Naive thymus-derived CD4-positive, alpha-beta T cell (primary cell): ENCODE results near the gene ARSG. TPM values are rescaled to one million over a fixed set of nuclear protein-coding genes. Genes with fewer than 3 reads are reported as not detected.
A peak's percentile ranks its signal among the peaks of the same experiment; 100 is the strongest.
"Not testable (repeated sequence)": the region's sequence is repeated elsewhere in the genome, so short reads cannot be mapped to it uniquely, and the experiment has no call there.

Experiments used
- ATAC-seq: fragments of 150-1000 bp; cut with Tn5 transposase; 2 replicates; pipeline ENCODE4 v1.10.0; 2021; ENCODE audit warnings: mild to moderate bottlenecking, moderate library complexity
- CTCF ChIA-PET: fragments of 350-600 bp; sonication (Branson Sonifier 250); formaldehyde crosslinking; loops from one replicate; lab custom pipeline; 2021; ENCODE audit warnings: antibody characterized with exemption; lab: Charles Lee
- POLR2A ChIA-PET: fragments of 350-600 bp; sonication (Branson Sonifier 250); formaldehyde crosslinking; loops from one replicate; lab custom pipeline; 2021; ENCODE audit warnings: antibody characterized with exemption, inconsistent platforms; lab: Charles Lee
- DNase-seq, 9 donors: peaks; one replicate each; pipeline versions ENCODE4 v3.0.0 to v3.0.0-alpha.2; 2020 to 2022; ENCODE audit warnings: mixed read lengths in 1 of 9
- H3K27ac ChIP-seq: one replicate; pipeline ENCODE4 v1.7.0; 2013; ENCODE audit warnings: mild to moderate bottlenecking, low read depth, low read length, moderate library complexity
- H3K27me3 ChIP-seq, 2 donors: one replicate each; pipeline ENCODE4 v1.7.0; 2013; ENCODE audit warnings: low read length in 2 of 2, mild to moderate bottlenecking in 2 of 2, moderate library complexity in 2 of 2; ENCODE audit not compliant: control insufficient read depth in 2 of 2, insufficient read depth in 2 of 2
- H3K36me3 ChIP-seq, 3 experiments: 1 replicate in 2 of 3; 2 replicates in 1 of 3; pipeline ENCODE4 v1.7.0; 2013; ENCODE audit warnings: low read length in 3 of 3, mild to moderate bottlenecking in 3 of 3, moderate library complexity in 1 of 3; ENCODE audit not compliant: insufficient read depth in 3 of 3, control insufficient read depth in 2 of 3
- H3K4me1 ChIP-seq, 2 donors: one replicate each; pipeline ENCODE4 v1.7.0; 2013; ENCODE audit warnings: low read length in 2 of 2, mild to moderate bottlenecking in 2 of 2, moderate library complexity in 1 of 2; ENCODE audit not compliant: control insufficient read depth in 2 of 2, insufficient read depth in 2 of 2
- H3K4me3 ChIP-seq: 2 replicates; pipeline ENCODE4 v1.7.0; 2013; ENCODE audit warnings: mild to moderate bottlenecking, low read length
- H3K9me3 ChIP-seq, 3 experiments: 1 replicate in 2 of 3; 2 replicates in 1 of 3; pipeline ENCODE4 v1.7.0; 2013; ENCODE audit warnings: low read length in 3 of 3; ENCODE audit not compliant: control insufficient read depth in 2 of 3
- H3K27ac Mint-ChIP-seq, 9 donors: one replicate each; pipeline ENCODE4 v1.8.0; 2020 to 2022; ENCODE audit warnings: mixed read lengths in 9 of 9, mild to moderate bottlenecking in 8 of 9, moderate library complexity in 5 of 9, inconsistent platforms in 2 of 9
- H3K27me3 Mint-ChIP-seq, 5 donors: one replicate each; pipeline ENCODE4 v1.8.0; 2021 to 2022; ENCODE audit warnings: mixed read lengths in 5 of 5, mild to moderate bottlenecking in 1 of 5
- H3K36me3 Mint-ChIP-seq, 5 donors: one replicate each; pipeline ENCODE4 v1.8.0; 2020 to 2022; ENCODE audit warnings: mixed read lengths in 5 of 5, mild to moderate bottlenecking in 3 of 5, inconsistent platforms in 1 of 5
- H3K4me1 Mint-ChIP-seq, 7 donors: one replicate each; pipeline ENCODE4 v1.8.0; 2020 to 2022; ENCODE audit warnings: mixed read lengths in 7 of 7, mild to moderate bottlenecking in 3 of 7, inconsistent platforms in 1 of 7
- H3K4me3 Mint-ChIP-seq, 10 donors: one replicate each; pipeline ENCODE4 v1.8.0; 2020 to 2022; ENCODE audit warnings: mild to moderate bottlenecking in 10 of 10, mixed read lengths in 10 of 10, moderate library complexity in 6 of 10, inconsistent platforms in 2 of 10
- H3K9me3 Mint-ChIP-seq, 11 donors: one replicate each; pipeline ENCODE4 v1.8.0; 2020 to 2022; ENCODE audit warnings: mixed read lengths in 11 of 11, mild to moderate bottlenecking in 4 of 11, inconsistent platforms in 1 of 11, moderate library complexity in 1 of 11
- intact Hi-C, 2 donors: fragments of 100-400 bp; cut with micrococcal nuclease; formaldehyde crosslinking; loops; one replicate each; pipeline ENCODE4 v1.15.1; 2023
- polyA plus RNA-seq, 2 donors: library from polyadenylated mRNA; unstranded; fragments of 300-500 nt; fragmentation: Illumina TruSeq; gene quantifications; one replicate each; pipeline ENCODE4 v1.2.3, GENCODE V29; 2021
- total RNA-seq, 6 experiments: library from RNA in 5 of 6; stranded (reverse) in 5 of 6; gene quantifications; 1 replicate in 5 of 6; 2 replicates in 1 of 6; pipeline ENCODE4 v1.2.3 and lab custom pipeline; 2021 to 2026

Gene ARSG
- total and polyA plus RNA-seq, 7 experiments from 2014 or later: 7.3 to 20.0 (median 12.6) TPM

DNA sequence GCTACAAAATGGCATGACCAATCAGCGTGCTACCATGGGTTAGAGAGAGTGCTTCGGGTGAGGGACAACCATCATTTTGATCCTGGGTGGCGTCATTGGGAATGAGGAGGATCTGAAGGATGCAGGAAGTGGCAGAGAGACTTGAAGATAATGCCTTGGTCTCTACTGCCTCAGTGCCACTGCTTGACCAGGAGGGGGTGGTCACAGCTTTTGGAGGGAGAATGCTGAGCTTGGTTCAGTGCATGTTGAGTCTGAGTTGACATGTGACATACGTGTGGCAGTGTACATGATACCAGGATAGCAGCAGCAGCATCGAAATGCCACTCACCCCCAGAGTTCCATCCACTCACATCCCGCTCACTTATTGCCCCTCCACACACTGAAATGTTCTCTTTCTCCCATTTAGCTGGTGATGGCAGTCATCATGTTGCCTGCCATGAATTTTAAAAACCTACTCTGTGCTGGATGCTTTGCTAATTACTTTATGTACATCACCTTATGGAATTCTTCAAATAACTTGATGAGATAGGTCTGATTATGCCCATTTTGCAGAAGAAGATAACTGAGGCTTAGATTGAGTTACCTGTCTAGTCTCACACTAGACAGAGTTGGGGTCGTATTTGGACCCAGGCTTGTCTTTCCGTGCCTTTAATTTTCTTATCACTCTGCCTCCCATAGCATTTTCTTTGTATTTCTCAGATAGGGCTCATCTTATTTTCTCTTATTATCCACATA lies 36.7 kb downstream of the ARSG start:
- Histone ChIP-seq H3K4me1 (peaks cover 7 to 8% of the 10 kb centered on the region in 2 donors), H3K9me3 (peaks cover 0 to 4% (median 0%) of the 10 kb centered on the region in 3 experiments), H3K4me3 (no peak overlapping the region), H3K27ac (no peak overlapping the region), H3K36me3 (no peaks in the 10 kb centered on the region), H3K27me3 (no peaks in the 10 kb centered on the region)
- ATAC-seq: no peak
- H3K27me3 Mint-ChIP-seq: no peaks in the 10 kb centered on the region
- peak overlapping the region in 1 of 9 donors; percentile 43 for H3K27ac Mint-ChIP-seq
- DNase-seq: no peak
- no peak overlapping the region for H3K4me3 Mint-ChIP-seq
- CTCF ChIA-PET: no interaction called here
- peaks cover 7 to 27% (median 18%) of the 10 kb centered on the region in 7 donors for H3K4me1 Mint-ChIP-seq
- peaks cover 0 to 19% (median 5%) of the 10 kb centered on the region in 5 donors for H3K36me3 Mint-ChIP-seq
- POLR2A ChIA-PET: interaction anchor here (0.7 to 1.4 kb wide), 4 partner anchors 9 to 31 kb away, joined by 3 to 4 read pairs (median 3); no protein-coding TSS in a partner anchor
- H3K9me3 Mint-ChIP-seq: peaks cover 0 to 25% (median 11%) of the 10 kb centered on the region in 11 donors
- intact Hi-C loops: no loop called here

DNA sequence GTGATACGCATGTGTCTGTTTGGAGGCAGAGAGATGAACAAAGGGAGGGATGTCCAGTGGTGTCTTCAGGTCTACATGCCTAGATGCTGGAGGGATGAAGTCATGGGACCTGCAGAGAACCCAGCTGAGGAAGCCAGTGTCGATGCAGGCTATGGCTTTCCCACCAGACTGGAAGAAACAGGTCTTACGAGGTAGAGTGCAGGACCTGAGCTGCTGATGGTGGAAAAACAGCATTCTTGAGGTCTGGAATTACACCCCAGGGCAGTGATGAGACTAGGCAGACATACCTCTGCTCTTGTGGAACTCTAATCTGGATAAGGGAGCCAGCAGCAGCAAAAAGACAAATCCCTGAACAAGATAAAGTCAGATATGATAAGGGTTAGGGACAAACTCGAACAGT lies 37.4 kb downstream of the ARSG start:
- H3K27me3 ChIP-seq: no peaks in the 10 kb centered on the region
- no peak for ATAC-seq
- no peak for DNase-seq
- H3K4me1 ChIP-seq: peaks cover 7 to 8% of the 10 kb centered on the region in 2 donors
- ChIA-PET CTCF (no interaction called here), POLR2A (interaction anchor here (0.6 to 1.4 kb wide), 4 partner anchors 10 to 32 kb away, joined by 3 to 4 read pairs (median 3); no protein-coding TSS in a partner anchor)
- peaks cover 0 to 19% (median 5%) of the 10 kb centered on the region in 5 donors for H3K36me3 Mint-ChIP-seq
- no peaks in the 10 kb centered on the region for H3K27me3 Mint-ChIP-seq
- peaks cover 0 to 4% (median 0%) of the 10 kb centered on the region in 3 experiments for H3K9me3 ChIP-seq
- intact Hi-C loops: no loop called here
- H3K4me3 ChIP-seq: no peak overlapping the region
- no peaks in the 10 kb centered on the region for H3K36me3 ChIP-seq
- no peak overlapping the region for H3K4me3 Mint-ChIP-seq
- no peak overlapping the region for H3K27ac Mint-ChIP-seq
- H3K27ac ChIP-seq: no peak overlapping the region
- H3K9me3 Mint-ChIP-seq: peaks cover 0 to 27% (median 12%) of the 10 kb centered on the region in 11 donors
- H3K4me1 Mint-ChIP-seq: peaks cover 7 to 27% (median 16%) of the 10 kb centered on the region in 7 donors

DNA sequence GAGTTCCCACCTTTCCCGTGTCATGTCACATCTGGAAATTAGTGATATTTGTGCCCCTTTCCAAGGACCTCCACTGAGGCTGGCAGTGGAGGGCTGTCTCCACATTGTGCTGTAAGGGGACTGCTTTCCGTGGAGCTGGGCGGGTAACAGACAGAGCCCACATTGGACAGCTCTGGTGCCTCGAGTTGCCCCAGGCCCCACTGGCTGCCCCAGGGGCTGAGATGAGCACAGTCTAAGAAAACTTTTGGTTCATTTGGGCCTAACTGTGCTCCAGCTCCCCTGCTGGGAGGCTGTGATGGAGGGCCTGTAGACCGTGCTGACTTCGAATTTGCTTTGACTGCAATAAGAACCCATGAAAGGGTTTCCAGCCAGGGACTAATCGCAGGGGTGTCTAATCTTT lies 38.0 kb downstream of the ARSG start:
- DNase-seq (no peak), ATAC-seq (no peak)
- no peak overlapping the region for H3K4me3 ChIP-seq
- CTCF ChIA-PET: no interaction called here
- Mint-ChIP-seq H3K4me1 (peaks cover 3 to 23% (median 13%) of the 10 kb centered on the region in 7 donors), H3K9me3 (peaks cover 0 to 27% (median 12%) of the 10 kb centered on the region in 11 donors), H3K4me3 (no peak overlapping the region), H3K36me3 (peaks cover 0 to 17% (median 5%) of the 10 kb centered on the region in 5 donors), H3K27ac (peak overlapping the region in 1 of 9 donors; percentile 81), H3K27me3 (no peaks in the 10 kb centered on the region)
- POLR2A ChIA-PET: interaction anchor here (0.7 to 1.5 kb wide), 3 partner anchors 10 to 38 kb away, joined by 3 to 8 read pairs (median 4); partner anchors contain the start of genes ARSG and SLC16A6
- intact Hi-C loops: no loop called here
- H3K9me3 ChIP-seq: peaks cover 0 to 4% (median 0%) of the 10 kb centered on the region in 3 experiments
- H3K4me1 ChIP-seq: peaks cover 2 to 3% of the 10 kb centered on the region in 2 donors
- no peaks in the 10 kb centered on the region for H3K27me3 ChIP-seq
- H3K27ac ChIP-seq: no peak overlapping the region
- H3K36me3 ChIP-seq: no peaks in the 10 kb centered on the region

DNA sequence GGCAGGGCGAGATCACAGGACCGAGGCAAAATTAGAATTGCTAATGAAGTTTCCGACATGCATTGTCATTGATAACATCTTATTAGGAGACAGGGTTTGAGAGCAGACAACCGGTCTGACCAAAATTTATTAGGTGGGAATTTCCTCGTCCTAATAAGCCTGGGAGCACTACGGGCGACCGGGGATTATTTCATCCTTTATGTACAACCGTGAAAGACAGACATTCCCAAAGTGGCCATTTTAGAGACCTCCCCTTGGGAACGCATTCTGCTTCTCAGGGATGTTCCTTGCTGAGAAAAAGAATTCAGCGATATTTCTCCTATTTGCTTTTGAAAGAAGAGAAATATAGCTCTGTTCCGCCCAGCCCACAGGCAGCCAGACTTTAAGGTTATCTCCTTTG lies 40.6 kb downstream of the ARSG start:
- ATAC-seq, POLR2A ChIA-PET, H3K4me3 Mint-ChIP-seq, H3K9me3 ChIP-seq, H3K27me3 ChIP-seq, H3K36me3 ChIP-seq, intact Hi-C loops, H3K27me3 Mint-ChIP-seq, CTCF ChIA-PET, H3K27ac ChIP-seq, H3K4me1 ChIP-seq, H3K4me3 ChIP-seq: not testable (repeated sequence)
- Mint-ChIP-seq H3K36me3 (peaks cover 0 to 19% (median 10%) of the 10 kb centered on the region in 5 donors), H3K27ac (peak overlapping the region in 1 of 9 donors; percentile 36), H3K4me1 (peaks cover 0 to 17% (median 5%) of the 10 kb centered on the region in 7 donors), H3K9me3 (peaks cover 0 to 27% (median 12%) of the 10 kb centered on the region in 11 donors)
- peak in 1 of 9 donors; percentile 13 for DNase-seq

DNA sequence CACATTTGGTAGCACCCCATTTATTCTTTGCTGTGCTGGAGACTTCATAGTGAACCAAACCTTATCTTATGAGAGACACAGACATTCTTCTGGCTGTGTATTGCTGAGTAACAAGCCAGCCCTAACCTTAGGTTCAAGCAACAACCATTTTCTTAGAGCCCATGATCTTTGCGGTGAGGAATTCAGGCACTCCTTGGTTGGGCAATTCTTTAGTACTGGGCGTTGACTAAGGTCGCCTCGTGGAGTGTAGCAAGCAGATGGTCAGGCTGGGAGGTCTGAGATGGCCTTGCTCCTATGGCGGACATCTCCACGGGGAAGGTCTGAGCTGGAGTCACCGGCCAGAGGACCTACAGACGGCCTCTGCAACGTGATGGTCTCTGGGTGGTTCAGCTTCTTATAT lies 43.1 kb downstream of the ARSG start:
- H3K4me3 Mint-ChIP-seq: no peak overlapping the region
- peaks cover 0 to 27% (median 12%) of the 10 kb centered on the region in 11 donors for H3K9me3 Mint-ChIP-seq
- no peaks in the 10 kb centered on the region for H3K36me3 ChIP-seq
- CTCF ChIA-PET: no interaction called here
- ATAC-seq (no peak), DNase-seq (no peak)
- no peaks in the 10 kb centered on the region for H3K27me3 Mint-ChIP-seq
- H3K27ac Mint-ChIP-seq: no peak overlapping the region
- H3K9me3 ChIP-seq: peaks cover 0 to 4% (median 0%) of the 10 kb centered on the region in 3 experiments
- POLR2A ChIA-PET: interaction anchor here (1.8 kb wide), 1 partner anchor 37 kb away, joined by 4 read pairs; no protein-coding TSS in a partner anchor
- peaks cover 0 to 12% (median 6%) of the 10 kb centered on the region in 7 donors for H3K4me1 Mint-ChIP-seq
- intact Hi-C loops: no loop called here
- peaks cover 0 to 16% (median 10%) of the 10 kb centered on the region in 5 donors for H3K36me3 Mint-ChIP-seq
- H3K27me3 ChIP-seq: no peaks in the 10 kb centered on the region
- no peak overlapping the region for H3K4me3 ChIP-seq
- no peak overlapping the region for H3K27ac ChIP-seq
- peaks cover 0 to 2% of the 10 kb centered on the region in 2 donors for H3K4me1 ChIP-seq

DNA sequence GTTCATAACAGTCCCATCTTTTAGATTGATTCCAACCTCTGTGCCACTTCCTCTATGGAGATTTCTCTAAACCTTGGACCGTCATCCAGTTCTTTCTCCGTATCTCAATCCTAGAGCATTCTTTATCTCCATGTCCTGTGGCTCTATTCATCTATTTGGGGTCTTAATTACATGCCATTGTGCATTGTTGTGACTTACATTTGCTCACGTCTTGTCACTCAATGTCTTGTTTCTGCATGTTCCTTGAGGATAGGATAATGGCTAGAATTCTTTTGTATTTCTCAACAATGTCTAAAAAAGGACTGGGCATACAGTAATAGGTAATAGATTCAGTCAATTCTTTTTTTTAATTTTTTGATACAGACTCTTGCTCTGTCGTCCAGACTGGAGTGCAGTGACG lies 50.2 kb downstream of the ARSG start:
- Mint-ChIP-seq H3K4me3 (no peak overlapping the region), H3K27me3 (no peaks in the 10 kb centered on the region), H3K4me1 (peaks cover 32 to 60% (median 46%) of the 10 kb centered on the region in 7 donors), H3K27ac (peak overlapping the region in 1 of 9 donors; percentile 21), H3K9me3 (peaks cover 0 to 2% (median 0%) of the 10 kb centered on the region in 11 donors), H3K36me3 (peaks cover 0 to 5% (median 0%) of the 10 kb centered on the region in 5 donors)
- DNase-seq (no peak), ATAC-seq (no peak)
- CTCF ChIA-PET: interaction anchor here (0.7 kb wide), 1 partner anchor 14 kb away, joined by 4 read pairs; no protein-coding TSS in a partner anchor
- intact Hi-C loops: loop anchor here in 1 of 2 donors (2.0 kb wide), 1 partner anchor 15 kb away; no protein-coding TSS in a partner anchor
- Histone ChIP-seq H3K4me3 (no peak overlapping the region), H3K36me3 (no peaks in the 10 kb centered on the region), H3K27me3 (no peaks in the 10 kb centered on the region), H3K9me3 (no peaks in the 10 kb centered on the region), H3K27ac (no peak overlapping the region), H3K4me1 (peaks cover 26 to 34% of the 10 kb centered on the region in 2 donors)
- POLR2A ChIA-PET: interaction anchor here (1.0 to 1.2 kb wide), 2 partner anchors 45 to 49 kb away, joined by 3 to 4 read pairs; no protein-coding TSS in a partner anchor
